Spleen (tissue), 7 donors: ENCODE data around the gene S100B.
"Not testable (repeated sequence)": the region's sequence is repeated elsewhere in the genome, so short reads cannot be mapped to it uniquely, and the experiment has no call there.

Experiments used
- CTCF ChIP-seq, 11 experiments: fragments of 200-600 bp in 7 of 11; fragments of 450-650 bp in 4 of 11; sonication (generic) in 4 of 11; IDR thresholded peaks in 8 of 11; conservative IDR thresholded peaks in 3 of 11; 1 replicate in 7 of 11; 2 replicates in 4 of 11; pipeline versions ENCODE4 v1.4.0 to v1.8.0; 2016 to 2021; ENCODE audit warnings: antibody characterized with exemption in 11 of 11, inconsistent platforms in 4 of 11, mild to moderate bottlenecking in 1 of 11
- POLR2A ChIP-seq, 3 donors: fragments of 450-650 bp; IDR thresholded peaks; one replicate each; pipeline ENCODE4 v1.5.1; 2017; ENCODE audit warnings: antibody characterized with exemption in 3 of 3, mild to moderate bottlenecking in 1 of 3
- donor health status: DM: no; HTN: no; CAD: no; lungs with moderate emphysema.
- donor health status: DM: no; HTN: no; CAD: no.
- donor health status: DM: no; HTN: no; CAD: no.

GRCh38 chr21:46577786-46578185 lies 27.1 kb downstream of the S100B start:
- TF ChIP-seq CTCF (IDR thresholded peaks at IDR 0.05 in 8 of 11, conservative IDR thresholded peaks at IDR 0.05 in 3 of 11); POLR2A (IDR thresholded peaks at IDR 0.05): not testable (repeated sequence)
